ENCODE measurements around the gene PPP1CC. TPM values are rescaled to one million over a fixed set of nuclear protein-coding genes. Genes with fewer than 3 reads are reported as not detected.

Gene PPP1CC
- 100 to 1,000 TPM; 135 to 464 (median 299) TPM for polyA plus RNA-seq
- long read RNA-seq, donor 1, transcript PPP1CC-201 (7 exons, 2,559 nt) = major isoform, 120 of 237 reads
- long read RNA-seq, donor 1, transcript PPP1CC-203 (2 exons, 1,133 nt) = minor isoform, 15 of 237 reads
- long read RNA-seq, donor 1, transcript PPP1CC-208 (5 exons, 1,581 nt) = minor isoform, 7 of 237 reads
- long read RNA-seq, donor 1, transcript PPP1CC-211 (3 exons, 582 nt) = minor isoform, 18 of 237 reads
- long read RNA-seq, donor 1, partial matches to known transcripts = 51 of 237 reads
- long read RNA-seq, donor 1, other reads (novel, unspliced or antisense) = 16 of 237 reads
- long read RNA-seq, donor 2, transcript PPP1CC-201 (7 exons, 2,559 nt) = major isoform, 17 of 41 reads
- long read RNA-seq, donor 2, partial matches to known transcripts = 15 of 41 reads
- long read RNA-seq, donor 2, other reads (novel, unspliced or antisense) = 0 of 41 reads
- long read RNA-seq, donor 3, transcript PPP1CC-208 (5 exons, 1,581 nt) = minor isoform, 5 of 125 reads
- long read RNA-seq, donor 3, transcript PPP1CC-203 (2 exons, 1,133 nt) = minor isoform, 8 of 125 reads
- long read RNA-seq, donor 3, transcript PPP1CC-201 (7 exons, 2,559 nt) = major isoform, 29 of 125 reads
- long read RNA-seq, donor 3, transcript PPP1CC-211 (3 exons, 582 nt) = minor isoform, 21 of 125 reads
- long read RNA-seq, donor 3, partial matches to known transcripts = 59 of 125 reads
- long read RNA-seq, donor 3, other reads (novel, unspliced or antisense) = 0 of 125 reads
- long read RNA-seq, donor 4 = 0 reads
- long read RNA-seq, donor 5, transcript PPP1CC-201 (7 exons, 2,559 nt) = minor isoform, 6 of 16 reads
- long read RNA-seq, donor 5, transcript PPP1CC-211 (3 exons, 582 nt) = major isoform, 8 of 16 reads
- long read RNA-seq, donor 5, partial matches to known transcripts = 0 of 16 reads
- long read RNA-seq, donor 5, other reads (novel, unspliced or antisense) = 0 of 16 reads
- long read RNA-seq, donor 6, transcript PPP1CC-211 (3 exons, 582 nt) = minor isoform, 9 of 81 reads
- long read RNA-seq, donor 6, transcript PPP1CC-201 (7 exons, 2,559 nt) = major isoform, 40 of 81 reads
- long read RNA-seq, donor 6, partial matches to known transcripts = 25 of 81 reads
- long read RNA-seq, donor 6, other reads (novel, unspliced or antisense) = 0 of 81 reads
- long read RNA-seq, donor 7 = 0 reads
- long read RNA-seq, donor 8, partial matches to known transcripts = 5 of 6 reads
- long read RNA-seq, donor 8, other reads (novel, unspliced or antisense) = 0 of 6 reads
- long read RNA-seq, donor 9, transcript PPP1CC-201 (7 exons, 2,559 nt) = major isoform, 11 of 15 reads
- long read RNA-seq, donor 9, partial matches to known transcripts = 0 of 15 reads
- long read RNA-seq, donor 9, other reads (novel, unspliced or antisense) = 0 of 15 reads
- long read RNA-seq, donor 10, transcript PPP1CC-201 (7 exons, 2,559 nt) = major isoform, 50 of 95 reads
- long read RNA-seq, donor 10, transcript PPP1CC-211 (3 exons, 582 nt) = minor isoform, 7 of 95 reads
- long read RNA-seq, donor 10, partial matches to known transcripts = 16 of 95 reads
- long read RNA-seq, donor 10, other reads (novel, unspliced or antisense) = 11 of 95 reads

- FAIRE-seq = no peak
- H3K36me3 ChIP-seq (ENCODE audit: control insufficient read depth in 3 of 3, insufficient read depth in 2 of 3, low read depth in 1 of 3, low read length in 3 of 3) = peaks cover 0 to 5% (median 3%) of the 10 kb centered on the region in 3 donors
- peaks cover 12 to 34% (median 12%) of the 10 kb centered on the region in 3 donors for H3K4me1 ChIP-seq (ENCODE audit: control insufficient read depth in 3 of 3, insufficient read depth in 2 of 3, low read depth in 1 of 3, low read length in 2 of 3)
- H3K27me3 ChIP-seq (ENCODE audit: control insufficient read depth in 3 of 3, insufficient read depth in 3 of 3, low read length in 3 of 3) = no peaks in the 10 kb centered on the region
- H3K4me3 ChIP-seq (ENCODE audit: low read depth in 1 of 3, low read length in 3 of 3) = peak within 1 kb of the TSS; percentile 77 to 99 (median 94)
- WGBS, 3 donors = 1% methylated on average over 50 to 63 of the region's 63 CpGs
- DNase-seq = peak; percentile 95 to 96
- no peaks in the 10 kb centered on the region for H3K9me3 ChIP-seq (ENCODE audit: control insufficient read depth in 2 of 2, insufficient read depth in 1 of 2, low read depth in 1 of 2, low read length in 1 of 2)
- H3K27ac ChIP-seq (ENCODE audit: low read depth in 1 of 3, low read length in 2 of 3) = peak within 1 kb of the TSS; percentile 72 to 95 (median 94)
Observed at GRCh38 chr12:110742718-110743570, at the start of gene PPP1CC. TSS of gene PPP1CC (minus strand) at chr12:110742891. CDS start at chr12:110742707, 184 bp downstream.

- no peaks in the 10 kb centered on the region for H3K9me3 ChIP-seq (ENCODE audit: control insufficient read depth in 2 of 2, insufficient read depth in 1 of 2, low read depth in 1 of 2, low read length in 1 of 2)
- DNase-seq (no peak), FAIRE-seq (no peak)
- H3K4me1 ChIP-seq (ENCODE audit: control insufficient read depth in 3 of 3, insufficient read depth in 2 of 3, low read depth in 1 of 3, low read length in 2 of 3) = no peaks in the 10 kb centered on the region
- no peak overlapping the region for H3K4me3 ChIP-seq (ENCODE audit: low read depth in 1 of 3, low read length in 3 of 3)
- no peaks in the 10 kb centered on the region for H3K36me3 ChIP-seq (ENCODE audit: control insufficient read depth in 3 of 3, insufficient read depth in 2 of 3, low read depth in 1 of 3, low read length in 3 of 3)
- WGBS, 3 donors = 85 to 93% (median 91%) methylated on average over 3 of the region's 3 CpGs
- H3K27me3 ChIP-seq (ENCODE audit: control insufficient read depth in 3 of 3, insufficient read depth in 3 of 3, low read length in 3 of 3) = no peaks in the 10 kb centered on the region
- peak overlapping the region in 1 of 3 donors; percentile 40 for H3K27ac ChIP-seq (ENCODE audit: low read depth in 1 of 3, low read length in 2 of 3)
Observed at GRCh38 chr12:110791589-110791988, 48.9 kb upstream of the PPP1CC start.

GRCh38 chr12:110790301-110790700 is 47.6 kb upstream of the PPP1CC start:
- Histone ChIP-seq H3K4me1 (ENCODE audit: control insufficient read depth in 3 of 3, insufficient read depth in 2 of 3, low read depth in 1 of 3, low read length in 2 of 3) (no peaks in the 10 kb centered on the region), H3K4me3 (ENCODE audit: low read depth in 1 of 3, low read length in 3 of 3) (no peak overlapping the region), H3K36me3 (ENCODE audit: control insufficient read depth in 3 of 3, insufficient read depth in 2 of 3, low read depth in 1 of 3, low read length in 3 of 3) (no peaks in the 10 kb centered on the region), H3K27me3 (ENCODE audit: control insufficient read depth in 3 of 3, insufficient read depth in 3 of 3, low read length in 3 of 3) (no peaks in the 10 kb centered on the region), H3K9me3 (ENCODE audit: control insufficient read depth in 2 of 2, insufficient read depth in 1 of 2, low read depth in 1 of 2, low read length in 1 of 2) (no peaks in the 10 kb centered on the region), H3K27ac (ENCODE audit: low read depth in 1 of 3, low read length in 2 of 3) (peak overlapping the region in 1 of 3 donors; percentile 66)
- DNase-seq = no peak
- no peak for FAIRE-seq
- 72 to 100% (median 90%) methylated on average over 1 of the region's 1 CpG for WGBS, 3 donors

- no peak for DNase-seq
- Histone ChIP-seq H3K9me3 (ENCODE audit: control insufficient read depth in 2 of 2, insufficient read depth in 1 of 2, low read depth in 1 of 2, low read length in 1 of 2) (no peaks in the 10 kb centered on the region), H3K36me3 (ENCODE audit: control insufficient read depth in 3 of 3, insufficient read depth in 2 of 3, low read depth in 1 of 3, low read length in 3 of 3) (no peaks in the 10 kb centered on the region), H3K4me1 (ENCODE audit: control insufficient read depth in 3 of 3, insufficient read depth in 2 of 3, low read depth in 1 of 3, low read length in 2 of 3) (no peaks in the 10 kb centered on the region), H3K27ac (ENCODE audit: low read depth in 1 of 3, low read length in 2 of 3) (no peak overlapping the region), H3K4me3 (ENCODE audit: low read depth in 1 of 3, low read length in 3 of 3) (no peak overlapping the region), H3K27me3 (ENCODE audit: control insufficient read depth in 3 of 3, insufficient read depth in 3 of 3, low read length in 3 of 3) (no peaks in the 10 kb centered on the region)
- no peak for FAIRE-seq
- WGBS, 3 donors = 90 to 93% (median 93%) methylated on average over 7 of the region's 7 CpGs
Observed at GRCh38 chr12:110786012-110786411, 43.3 kb upstream of the PPP1CC start.

GRCh38 chr12:110785240-110785639 is 42.5 kb upstream of the PPP1CC start:
- Histone ChIP-seq H3K27me3 (ENCODE audit: control insufficient read depth in 3 of 3, insufficient read depth in 3 of 3, low read length in 3 of 3) (no peaks in the 10 kb centered on the region), H3K27ac (ENCODE audit: low read depth in 1 of 3, low read length in 2 of 3) (no peak overlapping the region), H3K36me3 (ENCODE audit: control insufficient read depth in 3 of 3, insufficient read depth in 2 of 3, low read depth in 1 of 3, low read length in 3 of 3) (no peaks in the 10 kb centered on the region), H3K9me3 (ENCODE audit: control insufficient read depth in 2 of 2, insufficient read depth in 1 of 2, low read depth in 1 of 2, low read length in 1 of 2) (no peaks in the 10 kb centered on the region), H3K4me3 (ENCODE audit: low read depth in 1 of 3, low read length in 3 of 3) (no peak overlapping the region), H3K4me1 (ENCODE audit: control insufficient read depth in 3 of 3, insufficient read depth in 2 of 3, low read depth in 1 of 3, low read length in 2 of 3) (no peaks in the 10 kb centered on the region)
- 82 to 84% (median 82%) methylated on average over 6 to 7 of the region's 7 CpGs for WGBS, 3 donors
- no peak for DNase-seq
- FAIRE-seq = no peak

- no peaks in the 10 kb centered on the region for H3K36me3 ChIP-seq (ENCODE audit: control insufficient read depth in 3 of 3, insufficient read depth in 2 of 3, low read depth in 1 of 3, low read length in 3 of 3)
- no peaks in the 10 kb centered on the region for H3K9me3 ChIP-seq (ENCODE audit: control insufficient read depth in 2 of 2, insufficient read depth in 1 of 2, low read depth in 1 of 2, low read length in 1 of 2)
- DNase-seq (no peak), FAIRE-seq (no peak)
- 77 to 84% (median 78%) methylated on average over 8 of the region's 8 CpGs for WGBS, 3 donors
- H3K4me3 ChIP-seq (ENCODE audit: low read depth in 1 of 3, low read length in 3 of 3) = no peak overlapping the region
- no peaks in the 10 kb centered on the region for H3K4me1 ChIP-seq (ENCODE audit: control insufficient read depth in 3 of 3, insufficient read depth in 2 of 3, low read depth in 1 of 3, low read length in 2 of 3)
- H3K27me3 ChIP-seq (ENCODE audit: control insufficient read depth in 3 of 3, insufficient read depth in 3 of 3, low read length in 3 of 3) = no peaks in the 10 kb centered on the region
- no peak overlapping the region for H3K27ac ChIP-seq (ENCODE audit: low read depth in 1 of 3, low read length in 2 of 3)
Observed at GRCh38 chr12:110782922-110783321, 40.2 kb upstream of the PPP1CC start.

GRCh38 chr12:110782094-110782493 is 39.4 kb upstream of the PPP1CC start:
- WGBS, 3 donors = 74 to 87% (median 76%) methylated on average over 4 of the region's 4 CpGs
- no peak for FAIRE-seq
- DNase-seq = no peak
- Histone ChIP-seq H3K36me3 (ENCODE audit: control insufficient read depth in 3 of 3, insufficient read depth in 2 of 3, low read depth in 1 of 3, low read length in 3 of 3) (no peaks in the 10 kb centered on the region), H3K9me3 (ENCODE audit: control insufficient read depth in 2 of 2, insufficient read depth in 1 of 2, low read depth in 1 of 2, low read length in 1 of 2) (no peaks in the 10 kb centered on the region), H3K27ac (ENCODE audit: low read depth in 1 of 3, low read length in 2 of 3) (no peak overlapping the region), H3K27me3 (ENCODE audit: control insufficient read depth in 3 of 3, insufficient read depth in 3 of 3, low read length in 3 of 3) (no peaks in the 10 kb centered on the region), H3K4me1 (ENCODE audit: control insufficient read depth in 3 of 3, insufficient read depth in 2 of 3, low read depth in 1 of 3, low read length in 2 of 3) (no peaks in the 10 kb centered on the region), H3K4me3 (ENCODE audit: low read depth in 1 of 3, low read length in 3 of 3) (no peak overlapping the region)

Measured in small intestine (tissue), 16 donors.